Measurements from ENCODE around the gene HADH. TPM values are rescaled to one million over a fixed set of nuclear protein-coding genes. Genes with fewer than 3 reads are reported as not detected.

The HADH gene
- total RNA-seq, 1 donor from 2014 or later = 71.0 TPM

DNA sequence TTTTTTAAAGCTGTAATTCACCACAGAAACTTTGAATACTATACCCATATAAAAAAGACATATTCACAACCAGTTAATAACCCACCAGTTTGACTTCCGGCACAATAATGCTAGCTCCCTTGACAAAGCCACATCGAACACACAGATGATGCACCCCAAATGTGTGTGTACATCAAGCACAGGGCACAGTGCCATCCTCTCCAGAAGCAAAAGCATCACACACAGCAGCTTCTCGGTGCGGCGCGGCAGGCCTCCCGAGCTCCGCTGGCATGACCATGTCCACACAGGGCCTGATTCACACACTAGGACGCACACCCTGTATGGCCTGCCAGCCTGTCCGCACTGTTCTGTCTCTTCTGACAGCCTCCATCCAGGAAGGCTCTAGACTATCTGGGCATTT, 91.1 kb downstream of the HADH start:
- Mint-ChIP-seq H3K27ac (ENCODE audit: unreplicated experiment) (no peak overlapping the region), H3K27me3 (ENCODE audit: low read depth) (no peaks in the 10 kb centered on the region), H3K4me3 (no peak overlapping the region), H3K4me1 (no peaks in the 10 kb centered on the region), H3K9me3 (no peaks in the 10 kb centered on the region), H3K36me3 (ENCODE audit: low read depth) (peaks cover 7% of the 10 kb centered on the region)
- no peak for DNase-seq (ENCODE audit: low read depth, low spot score)
- TF ChIP-seq, protein P1, sequence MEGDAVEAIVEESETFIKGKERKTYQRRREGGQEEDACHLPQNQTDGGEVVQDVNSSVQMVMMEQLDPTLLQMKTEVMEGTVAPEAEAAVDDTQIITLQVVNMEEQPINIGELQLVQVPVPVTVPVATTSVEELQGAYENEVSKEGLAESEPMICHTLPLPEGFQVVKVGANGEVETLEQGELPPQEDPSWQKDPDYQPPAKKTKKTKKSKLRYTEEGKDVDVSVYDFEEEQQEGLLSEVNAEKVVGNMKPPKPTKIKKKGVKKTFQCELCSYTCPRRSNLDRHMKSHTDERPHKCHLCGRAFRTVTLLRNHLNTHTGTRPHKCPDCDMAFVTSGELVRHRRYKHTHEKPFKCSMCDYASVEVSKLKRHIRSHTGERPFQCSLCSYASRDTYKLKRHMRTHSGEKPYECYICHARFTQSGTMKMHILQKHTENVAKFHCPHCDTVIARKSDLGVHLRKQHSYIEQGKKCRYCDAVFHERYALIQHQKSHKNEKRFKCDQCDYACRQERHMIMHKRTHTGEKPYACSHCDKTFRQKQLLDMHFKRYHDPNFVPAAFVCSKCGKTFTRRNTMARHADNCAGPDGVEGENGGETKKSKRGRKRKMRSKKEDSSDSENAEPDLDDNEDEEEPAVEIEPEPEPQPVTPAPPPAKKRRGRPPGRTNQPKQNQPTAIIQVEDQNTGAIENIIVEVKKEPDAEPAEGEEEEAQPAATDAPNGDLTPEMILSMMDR (conservative IDR thresholded peaks at IDR 0.05) = no peak

- Mint-ChIP-seq H3K4me1 (no peaks in the 10 kb centered on the region), H3K9me3 (no peaks in the 10 kb centered on the region), H3K27me3 (ENCODE audit: low read depth) (no peaks in the 10 kb centered on the region), H3K4me3 (no peak overlapping the region), H3K36me3 (ENCODE audit: low read depth) (peaks cover 7% of the 10 kb centered on the region), H3K27ac (ENCODE audit: unreplicated experiment) (no peak overlapping the region)
- DNase-seq (ENCODE audit: low read depth, low spot score) = no peak
- TF ChIP-seq, protein P1 (conservative IDR thresholded peaks at IDR 0.05) = no peak
These were observed 91.6 kb downstream of the HADH start for GRCh38 chr4:108081256-108081655.

Other genes starting within 250 kb of the HADH start
- gene SGMS2, start 165.0 kb upstream of the HADH start, total RNA-seq = 1.4 and 1.6 TPM in 2 replicates
- gene CYP2U1, start 58.3 kb upstream of the HADH start, total RNA-seq = 7.6 and 8.4 TPM in 2 replicates
- gene LEF1, start 179.0 kb downstream of the HADH start, total RNA-seq = 55.0 and 62.1 TPM in 2 replicates